Stimulated activated CD4-positive, alpha-beta T cell treated with anti-CD3 and anti-CD28 coated beads, Interleukin-1b, Interleukin-23, amount 100 ng/mL, for 1 hour (primary cell): ENCODE measurements around the gene KRTAP4-5.
"Not testable (repeated sequence)": the region's sequence is repeated elsewhere in the genome, so short reads cannot be mapped to it uniquely, and the experiment has no call there.

Experiments used
- DNase-seq, 2 donors: peaks; one replicate each; pipeline ENCODE4 v3.0.0-alpha.2; 2020; ENCODE audit warnings: low read depth in 2 of 2

Gene KRTAP4-5

GRCh38 chr17:41147531-41148204, 2.0 kb downstream of the KRTAP4-5 start:
- DNase-seq, result no peak

DNA sequence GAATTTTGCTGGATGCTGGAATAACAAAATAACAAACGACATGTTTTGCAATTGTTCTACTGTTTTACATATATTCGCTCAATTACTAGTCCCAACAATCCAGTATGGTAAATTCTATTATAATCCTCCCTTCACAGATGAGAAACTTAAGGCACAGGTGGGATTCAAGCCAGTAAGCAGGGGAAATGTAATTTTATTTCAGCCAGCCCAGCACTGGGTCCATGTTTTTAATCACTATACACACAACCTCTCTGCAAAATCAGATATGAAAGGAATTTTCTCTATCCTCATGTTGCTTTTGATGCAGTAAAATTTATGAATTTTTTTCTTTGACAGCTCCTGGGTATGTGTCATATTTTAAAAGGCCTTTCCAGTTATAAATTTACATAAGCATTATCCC, 4.4 kb downstream of the KRTAP4-5 start:
- DNase-seq, result no peak

- DNase-seq, result no peak
These were observed 4.8 kb downstream of the KRTAP4-5 start for GRCh38 chr17:41144846-41145245.

GRCh38 chr17:41141361-41141760, 8.3 kb downstream of the KRTAP4-5 start:
- no peak for DNase-seq

- DNase-seq, result no peak
These were observed 9.1 kb downstream of the KRTAP4-5 start, which contains the start of gene KRTAP4-6 for GRCh38 chr17:41140360-41141131. Gene KRTAP4-6, minus strand, starts transcription at chr17:41140544. Its CDS starts 57 bp downstream, at chr17:41140487.

DNA sequence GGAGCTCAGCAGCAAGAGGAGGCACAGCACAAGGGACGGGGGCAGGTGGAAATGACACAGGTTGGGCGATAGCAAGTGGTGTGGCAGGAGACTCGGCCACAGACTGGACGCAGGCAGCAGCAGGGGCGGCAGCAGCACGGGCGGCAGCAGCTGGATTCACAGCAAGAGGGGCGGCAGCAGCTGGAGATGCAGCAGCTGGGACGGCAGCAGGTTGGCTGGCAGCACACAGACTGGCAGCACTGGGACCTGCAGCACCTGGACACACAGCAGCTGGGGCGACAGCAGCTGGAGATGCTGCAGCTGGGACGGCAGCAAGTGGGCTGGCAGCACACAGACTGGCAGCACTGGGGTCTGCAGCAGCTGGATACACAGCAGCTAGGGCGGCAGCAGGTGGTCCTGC, 9.8 kb downstream of the KRTAP4-5 start:
- not testable (repeated sequence) for DNase-seq

GRCh38 chr17:41133880-41134735, 15.5 kb downstream of the KRTAP4-5 start:
- no peak for DNase-seq

DNA sequence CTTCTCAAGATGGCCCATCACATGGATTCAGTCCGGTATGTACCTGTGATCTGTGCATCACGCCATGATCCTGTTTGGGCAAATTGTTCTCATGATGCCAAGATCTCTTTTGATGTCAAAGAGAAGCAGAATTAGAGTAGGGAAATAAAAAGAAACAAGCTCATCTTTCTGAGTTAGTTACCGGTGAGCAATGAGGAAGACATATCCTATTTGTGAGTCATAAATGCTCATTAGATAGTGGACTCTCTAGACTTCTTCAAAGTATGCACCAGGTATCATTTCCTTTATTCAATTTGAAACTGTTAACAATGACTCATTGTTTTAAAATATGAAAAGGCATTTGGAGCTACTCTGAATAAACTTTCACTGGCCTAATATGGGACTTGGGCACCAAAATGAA, 17.6 kb downstream of the KRTAP4-5 start:
- no peak for DNase-seq

DNA sequence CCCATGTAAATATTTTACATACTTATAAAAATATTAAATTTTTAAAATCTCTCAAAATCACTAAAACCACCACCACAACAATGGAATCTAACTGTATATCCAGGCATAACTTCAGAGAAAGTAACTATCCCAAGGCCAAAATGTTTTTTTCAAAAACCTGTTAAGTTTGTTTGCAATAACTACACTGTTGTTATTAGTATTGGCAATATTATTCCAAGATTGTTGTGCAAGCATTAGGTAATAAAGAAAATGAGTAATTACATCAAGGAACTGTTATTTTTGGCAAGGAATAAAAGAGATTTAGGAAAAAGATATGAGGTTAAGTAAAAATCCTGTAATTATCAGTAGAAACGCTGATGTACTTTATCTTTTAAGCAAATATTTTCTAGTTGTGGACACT, 22.3 kb downstream of the KRTAP4-5 start:
- no peak for DNase-seq

DNA sequence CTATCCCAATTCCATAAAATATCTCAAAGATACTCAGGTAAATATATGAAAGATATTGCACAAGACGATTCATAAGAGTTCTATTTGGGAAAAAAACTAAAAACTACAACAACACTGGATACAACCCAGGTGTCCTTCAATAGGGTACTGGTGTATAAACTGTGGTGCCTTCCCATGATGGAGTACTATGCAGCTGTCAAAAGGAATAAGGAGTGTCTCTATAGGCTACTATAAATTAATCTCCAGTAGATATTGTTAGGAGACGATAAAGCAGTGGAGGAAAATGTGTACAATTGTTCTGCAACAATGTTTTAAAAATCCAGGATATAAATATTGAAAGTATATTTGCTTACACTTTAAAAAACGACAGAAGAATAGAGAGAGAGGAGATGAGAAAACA, 23.2 kb downstream of the KRTAP4-5 start:
- DNase-seq, result no peak

DNA sequence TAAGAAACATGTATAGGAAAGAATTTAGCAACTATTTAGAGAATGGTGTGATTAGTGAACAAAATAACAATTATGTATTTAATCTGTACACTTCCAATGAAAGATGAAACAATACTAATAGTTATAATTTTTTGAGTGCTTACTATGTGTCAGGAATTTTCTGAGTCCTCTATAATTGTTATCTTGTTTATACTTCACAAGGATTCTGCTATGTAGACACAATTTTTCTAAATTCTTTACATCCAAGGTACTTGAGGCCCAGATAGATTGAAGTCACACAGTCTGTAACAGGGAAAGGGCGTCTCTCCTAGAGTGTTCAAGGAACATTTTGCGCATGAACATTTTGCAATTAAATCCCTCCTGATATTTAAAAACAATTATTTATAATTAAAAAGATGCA, 24.6 kb downstream of the KRTAP4-5 start:
- no peak for DNase-seq

DNA sequence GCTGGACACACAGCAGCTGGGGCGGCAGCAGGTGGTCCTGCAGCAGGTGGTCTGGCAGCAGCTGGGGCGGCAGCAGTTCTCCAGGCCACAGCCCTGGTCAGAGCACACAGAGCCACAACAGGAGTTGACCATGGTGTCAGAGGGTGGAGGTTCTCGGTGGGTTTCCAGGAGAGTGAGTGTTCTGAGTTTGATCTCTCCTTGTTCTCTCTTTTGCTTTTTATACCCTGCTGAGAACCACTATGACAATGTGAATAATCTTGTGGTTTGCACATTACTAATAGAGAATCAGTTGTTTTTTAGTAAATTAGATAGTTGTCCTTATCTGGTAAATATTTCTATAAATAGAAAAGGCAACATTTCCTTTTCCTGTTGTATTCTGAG, 25.6 kb downstream of the KRTAP4-5 start, which contains the start of gene KRTAP4-12:
KRTAP4-12 (minus strand) TSS at position 192 of the 381 bp plus-strand sequence; CDS start at position 132, 60 bp downstream.
- not testable (repeated sequence) for DNase-seq

DNA sequence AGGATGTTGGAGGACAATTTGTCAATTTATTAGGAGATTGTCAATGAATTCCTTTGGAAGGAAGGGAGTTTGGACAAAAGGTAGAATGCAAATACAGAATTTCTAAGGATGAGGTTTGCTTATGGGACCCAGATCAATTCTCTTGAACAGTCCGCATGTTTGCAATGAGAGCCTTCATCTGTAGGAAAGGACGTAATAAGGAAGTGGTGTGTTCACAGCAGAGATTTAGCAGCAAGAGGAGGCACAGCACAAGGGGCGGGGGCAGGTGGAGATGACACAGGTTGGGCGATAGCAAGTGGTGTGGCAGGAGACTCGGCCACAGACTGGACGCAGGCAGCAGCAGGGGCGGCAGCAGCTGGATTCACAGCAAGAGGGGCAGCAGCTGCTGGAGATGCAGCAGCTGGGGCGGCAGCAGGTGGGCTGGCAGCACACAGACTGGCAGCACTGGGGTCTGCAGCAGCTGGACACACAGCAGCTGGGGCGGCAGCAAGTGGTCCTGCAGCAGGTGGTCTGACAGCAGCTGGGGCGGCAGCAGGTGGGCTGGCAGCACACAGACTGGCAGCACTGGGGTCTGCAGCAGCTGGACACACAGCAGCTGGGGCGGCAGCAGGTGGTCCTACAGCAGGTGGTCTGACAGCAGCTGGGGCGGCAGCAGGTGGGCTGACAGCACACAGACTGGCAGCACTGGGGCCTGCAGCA, 26.2 kb downstream of the KRTAP4-5 start:
- DNase-seq, result not testable (repeated sequence)

- no peak for DNase-seq
These were observed 27.9 kb downstream of the KRTAP4-5 start for GRCh38 chr17:41121742-41122141.

GRCh38 chr17:41119696-41120690, 29.6 kb downstream of the KRTAP4-5 start:
- not testable (repeated sequence) for DNase-seq

GRCh38 chr17:41118721-41119120, 30.9 kb downstream of the KRTAP4-5 start:
- no peak for DNase-seq

- DNase-seq, result not testable (repeated sequence)
These were observed 31.7 kb downstream of the KRTAP4-5 start, which contains the start of gene KRTAP4-11 for GRCh38 chr17:41117846-41118386. Gene KRTAP4-11, minus strand, starts transcription at chr17:41118373. Its CDS starts 58 bp downstream, at chr17:41118315.

DNA sequence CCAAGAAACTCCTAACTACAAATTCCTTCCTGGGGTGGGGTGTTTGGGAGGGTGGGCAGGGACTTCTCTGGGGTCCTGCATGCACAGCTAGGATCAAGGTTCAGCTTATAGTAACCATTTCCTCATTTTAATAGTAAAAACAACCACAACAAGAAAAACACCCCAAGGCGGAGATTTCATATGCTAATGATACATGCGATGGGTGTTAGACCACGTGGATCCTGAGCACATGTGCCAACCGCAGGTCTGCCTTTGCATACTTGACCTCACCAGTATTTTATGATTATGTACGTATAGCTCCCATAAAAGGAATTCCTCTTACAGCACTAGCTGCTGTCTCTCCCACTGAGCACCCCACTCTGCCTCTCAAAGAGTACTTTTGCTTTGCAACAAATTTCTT, 33.3 kb downstream of the KRTAP4-5 start:
- DNase-seq, result no peak

DNA sequence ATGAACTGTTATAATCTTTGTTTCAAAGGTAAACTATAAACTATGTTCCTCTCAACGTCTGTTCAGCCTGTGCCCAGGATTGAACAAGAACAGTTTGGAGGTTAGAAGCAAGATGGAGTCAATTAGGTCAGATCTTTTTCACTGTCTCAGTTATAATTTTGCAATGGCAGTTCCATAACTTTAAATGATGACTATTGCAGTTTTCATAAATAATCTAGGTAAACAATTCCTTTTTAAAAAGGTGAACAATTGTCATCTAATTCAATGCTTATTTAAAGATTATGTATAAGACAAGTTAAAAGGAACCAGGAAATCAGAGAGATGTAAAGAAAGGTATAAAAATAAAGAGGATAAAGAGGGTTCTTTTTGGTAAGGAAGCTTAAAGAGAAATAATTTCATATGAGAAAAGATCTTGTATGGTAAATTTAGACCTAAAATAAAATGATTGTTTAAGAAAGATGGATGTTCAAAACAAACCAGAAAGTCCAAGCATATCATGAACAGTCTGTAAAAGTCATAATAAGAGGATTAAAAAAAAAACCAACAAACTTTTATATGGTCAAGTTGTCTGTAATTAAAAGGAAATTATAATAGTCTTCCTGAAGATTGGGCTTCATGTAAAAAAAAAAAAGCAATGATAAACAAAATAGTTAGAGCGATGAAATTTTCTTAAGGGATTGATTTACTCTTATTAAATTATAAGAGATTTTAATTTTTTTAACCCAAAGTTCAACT, 38.3 kb downstream of the KRTAP4-5 start:
- no peak for DNase-seq
